Diencephalon (tissue), 1 donor: Measurements from ENCODE around the gene COX6A2. TPM values are rescaled to one million over a fixed set of nuclear protein-coding genes. Genes with fewer than 3 reads are reported as not detected.

Source experiments
- total RNA-seq: library from RNA; depleted of rRNA; stranded (reverse); fragments of >200 nt; gene quantifications from one replicate; pipeline ENCODE4 v1.2.3, GENCODE V29; 2014

Gene COX6A2
- not detected for total RNA-seq

GRCh38 chr16:31428279-31428597 is at the start of gene COX6A2:
TSS of gene COX6A2 (minus strand) at chr16:31428360. CDS start at chr16:31428325, 35 bp downstream.

GRCh38 chr16:31471875-31472708 is 43.9 kb upstream of the COX6A2 start, which contains the start of gene TGFB1I1:
TSS of gene TGFB1I1 (plus strand) at chr16:31472152. CDS start at chr16:31472189, 37 bp downstream.

GRCh38 chr16:31458844-31459686 is 30.9 kb upstream of the COX6A2 start, which contains the start of gene ARMC5:
TSS of gene ARMC5 (plus strand) at chr16:31459501. CDS start at chr16:31459525, 24 bp downstream.

GRCh38 chr16:31393056-31393455 is 35.1 kb downstream of the COX6A2 start, which contains the start of gene ITGAD:
TSS of gene ITGAD (plus strand) at chr16:31393335. CDS start at chr16:31393361, 26 bp downstream.

Other genes with a start within 250 kb of the COX6A2 start
- 64.4 TPM for gene FUS, start 248.2 kb downstream of the COX6A2 start, total RNA-seq
- 7.4 TPM for gene PYCARD, start 225.6 kb downstream of the COX6A2 start, total RNA-seq
- gene TRIM72, start 214.2 kb downstream of the COX6A2 start, total RNA-seq = 0.69 TPM
- 0.92 TPM for gene PYDC1, start 211.2 kb downstream of the COX6A2 start, total RNA-seq
- gene ITGAM, start 168.4 kb downstream of the COX6A2 start, total RNA-seq = 4.6 TPM
- 3.0 TPM for gene ITGAX, start 73.2 kb downstream of the COX6A2 start, total RNA-seq
- gene ITGAD, start 35.0 kb downstream of the COX6A2 start, total RNA-seq = not detected
- 2.5 TPM for gene ZNF843, start 14.4 kb upstream of the COX6A2 start, total RNA-seq
- 12.7 TPM for gene ARMC5, start 31.1 kb upstream of the COX6A2 start, total RNA-seq
- 3.0 TPM for gene TGFB1I1, start 43.8 kb upstream of the COX6A2 start, total RNA-seq
- gene SLC5A2, start 54.8 kb upstream of the COX6A2 start, total RNA-seq = 2.1 TPM
- 39.4 TPM for gene RUSF1, start 80.0 kb upstream of the COX6A2 start, total RNA-seq
- 24.9 TPM for gene AHSP, start 99.5 kb upstream of the COX6A2 start, total RNA-seq